Keratinocyte (primary cell): ENCODE results near the gene LHFPL3.

Experiments used
- CTCF ChIP-seq, 3 experiments: IDR thresholded peaks in 1 of 3; conservative IDR thresholded peaks in 1 of 3; optimal IDR thresholded peaks in 1 of 3; 2 replicates in 2 of 3; 3 replicates in 1 of 3; pipeline versions ENCODE3 to v1.5.1; 2011; ENCODE audit warnings: low read length in 3 of 3, mild to moderate bottlenecking in 3 of 3, moderate library complexity in 2 of 3, control low read depth in 1 of 3, inconsistent platforms in 1 of 3; ENCODE audit not compliant: insufficient read depth in 2 of 3; ENCODE audit errors: extremely low read depth in 1 of 3
- EZH2 ChIP-seq: IDR thresholded peaks from one replicate; pipeline ENCODE4 v1.6.1; 2012; ENCODE audit warnings: inconsistent platforms, mild to moderate bottlenecking, low read length, moderate library complexity

DNA sequence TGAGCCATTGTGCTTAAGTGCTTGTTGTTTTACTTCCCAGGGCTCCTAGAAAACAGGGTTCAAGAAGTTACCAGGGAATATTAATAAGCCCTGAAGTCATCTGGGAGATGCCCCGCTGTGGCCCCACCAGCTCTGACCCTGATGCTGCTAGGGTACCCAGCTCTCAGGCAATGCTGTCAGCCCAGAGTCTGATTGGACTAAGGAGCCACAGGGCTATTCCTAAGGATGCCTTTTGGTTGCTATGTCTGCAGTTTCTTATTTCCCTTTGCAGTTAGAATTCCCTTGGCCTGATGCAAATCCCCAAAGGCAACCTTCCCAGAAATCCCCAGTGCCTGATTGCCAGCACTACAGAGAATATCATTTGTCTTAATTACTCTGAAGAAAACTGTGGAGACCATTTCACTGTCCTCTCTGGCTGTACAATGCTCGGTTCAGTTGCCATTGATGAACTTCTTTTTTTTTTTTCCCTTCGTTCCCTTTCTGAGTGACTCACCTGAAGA is 448.9 kb downstream of the LHFPL3 start:
- TF ChIP-seq CTCF (optimal IDR thresholded peaks at IDR 0.05 in 1 of 3, IDR thresholded peaks at IDR 0.05 in 1 of 3, conservative IDR thresholded peaks at IDR 0.05 in 1 of 3; ENCODE audit: extremely low read depth in 1 of 3, insufficient read depth in 2 of 3, low read length in 3 of 3) (no peak), EZH2 (no peak)
